GM21381 (cell line): ENCODE results near the gene STYX.

ENCODE experiments used
- ATAC-seq: cut with Tn5 transposase; IDR thresholded peaks from one replicate; pipeline ENCODE4 v1.9.1; 2021; ENCODE audit warnings: mild to moderate bottlenecking, moderate library complexity; ENCODE audit not compliant: unreplicated experiment

STYX gene, protein sequence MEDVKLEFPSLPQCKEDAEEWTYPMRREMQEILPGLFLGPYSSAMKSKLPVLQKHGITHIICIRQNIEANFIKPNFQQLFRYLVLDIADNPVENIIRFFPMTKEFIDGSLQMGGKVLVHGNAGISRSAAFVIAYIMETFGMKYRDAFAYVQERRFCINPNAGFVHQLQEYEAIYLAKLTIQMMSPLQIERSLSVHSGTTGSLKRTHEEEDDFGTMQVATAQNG

DNA sequence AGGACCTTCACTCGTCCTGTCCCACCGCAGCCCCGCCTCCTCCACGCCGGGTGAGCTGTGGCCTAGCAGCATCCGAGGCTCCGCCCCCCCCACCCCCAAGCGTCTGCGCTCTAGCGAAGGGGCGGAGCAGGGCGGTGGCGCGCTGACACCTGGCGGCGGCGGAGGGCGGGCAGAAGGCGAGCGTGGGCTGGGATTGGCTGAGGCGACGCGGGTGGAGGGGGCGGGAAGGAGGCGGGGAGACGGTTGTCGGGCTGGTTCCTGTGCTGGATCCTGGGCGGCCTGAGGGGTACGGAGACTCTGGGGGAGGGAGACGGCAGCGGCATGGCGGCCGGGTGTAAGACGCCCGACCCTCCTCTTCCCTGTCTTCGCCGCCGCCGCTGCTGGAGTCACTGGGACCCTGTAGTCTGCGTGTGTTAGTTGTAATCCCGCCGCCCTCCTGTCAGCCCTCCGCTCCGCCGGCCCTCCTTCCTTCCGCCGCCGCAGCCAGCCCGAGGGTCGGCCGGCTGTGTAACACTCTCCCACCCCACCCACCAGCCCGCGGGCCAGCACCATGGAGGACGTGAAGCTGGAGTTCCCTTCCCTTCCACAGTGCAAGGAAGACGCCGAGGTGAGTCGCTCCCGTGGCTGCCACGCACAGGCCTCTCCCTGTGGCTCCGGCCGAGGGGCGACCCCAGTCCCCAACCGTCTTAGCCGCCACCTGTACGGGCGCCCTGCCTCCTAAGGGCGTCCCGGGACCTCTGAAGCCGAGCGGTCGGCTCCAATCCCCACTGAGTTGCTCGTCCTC is at the start of gene STYX:
Gene STYX, plus strand, starts transcription at position 242 of the 784 bp plus-strand sequence. Its CDS starts 309 bp downstream, at position 551.
- peak; percentile 91 for ATAC-seq

DNA sequence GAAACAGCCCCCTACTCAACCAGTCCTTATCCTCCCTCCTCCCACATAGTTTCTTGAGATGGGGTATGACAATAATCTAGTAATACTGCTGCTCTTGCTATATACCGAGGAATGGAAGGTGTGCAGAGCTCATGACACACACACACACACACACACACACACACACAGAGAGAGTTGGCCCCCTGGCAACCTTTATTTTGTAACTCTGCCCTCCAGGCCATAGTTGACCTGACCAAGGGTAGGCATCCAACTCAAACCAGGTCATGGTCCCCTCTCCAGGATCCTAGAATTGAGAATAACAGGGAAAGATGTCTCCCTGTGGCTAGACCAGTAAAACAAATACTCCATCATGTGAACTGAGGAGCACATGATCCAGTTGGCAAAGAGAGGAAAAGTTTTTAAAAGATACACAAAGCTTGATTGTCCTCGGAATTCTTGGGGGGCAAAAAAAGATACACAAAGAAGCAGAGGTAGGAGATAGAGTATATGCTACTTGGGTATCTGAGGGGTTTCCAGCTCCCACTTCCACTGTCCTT is 45.9 kb upstream of the STYX start:
- ATAC-seq = no peak

DNA sequence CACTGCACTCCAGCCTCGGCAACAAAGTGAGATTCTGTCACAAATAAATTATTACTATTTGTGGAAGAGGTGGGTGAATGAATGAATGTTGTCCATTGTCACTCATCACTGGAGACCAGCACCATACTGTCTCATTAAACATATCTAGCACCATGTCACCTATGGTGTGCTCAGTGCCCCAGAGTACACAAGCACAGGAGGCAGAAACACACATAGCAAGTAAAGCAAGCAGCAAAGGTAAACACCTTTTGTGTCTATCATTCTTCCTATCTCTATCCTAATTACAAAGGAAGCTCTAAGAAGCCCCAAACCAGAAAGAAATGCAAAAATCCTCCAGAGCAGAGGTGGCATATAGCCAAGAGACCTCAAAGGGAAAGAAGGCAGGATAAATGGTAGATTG is 43.8 kb upstream of the STYX start:
- ATAC-seq = no peak

DNA sequence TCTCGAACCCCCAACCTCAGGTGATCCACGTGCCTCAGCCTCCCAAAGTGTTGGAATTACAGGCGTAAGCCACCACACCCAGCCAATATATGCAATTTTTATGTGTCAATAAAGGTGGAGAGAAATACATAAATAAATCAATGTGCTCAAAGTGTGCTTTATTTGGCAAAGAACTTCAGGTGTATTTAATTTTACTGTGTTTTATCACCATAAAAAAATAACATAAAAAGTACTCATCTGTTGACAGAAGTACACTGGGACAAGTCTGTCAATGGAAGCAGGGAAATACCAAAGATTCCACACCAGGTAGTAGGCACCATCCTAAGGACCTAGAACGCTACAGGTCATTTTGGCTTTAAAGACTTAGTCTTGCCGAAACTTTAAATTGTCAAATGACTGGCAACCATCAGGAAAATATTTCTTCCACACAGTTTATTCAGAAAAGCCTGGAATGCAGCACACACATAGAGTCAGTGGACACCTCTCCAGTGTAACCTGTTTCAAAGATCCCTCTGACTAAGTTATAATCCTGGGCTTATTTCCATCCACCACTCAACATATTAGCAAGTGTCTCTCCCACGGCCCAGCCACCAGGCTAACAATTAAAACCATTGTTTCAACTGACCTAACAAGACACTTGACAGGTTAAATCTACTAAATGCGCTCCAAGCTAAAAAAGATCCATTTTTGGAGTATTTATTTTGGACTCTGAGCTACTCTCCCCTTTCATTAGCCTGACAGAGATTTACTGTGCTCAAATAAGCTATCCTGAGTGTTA is 38.8 kb upstream of the STYX start:
- no peak for ATAC-seq

DNA sequence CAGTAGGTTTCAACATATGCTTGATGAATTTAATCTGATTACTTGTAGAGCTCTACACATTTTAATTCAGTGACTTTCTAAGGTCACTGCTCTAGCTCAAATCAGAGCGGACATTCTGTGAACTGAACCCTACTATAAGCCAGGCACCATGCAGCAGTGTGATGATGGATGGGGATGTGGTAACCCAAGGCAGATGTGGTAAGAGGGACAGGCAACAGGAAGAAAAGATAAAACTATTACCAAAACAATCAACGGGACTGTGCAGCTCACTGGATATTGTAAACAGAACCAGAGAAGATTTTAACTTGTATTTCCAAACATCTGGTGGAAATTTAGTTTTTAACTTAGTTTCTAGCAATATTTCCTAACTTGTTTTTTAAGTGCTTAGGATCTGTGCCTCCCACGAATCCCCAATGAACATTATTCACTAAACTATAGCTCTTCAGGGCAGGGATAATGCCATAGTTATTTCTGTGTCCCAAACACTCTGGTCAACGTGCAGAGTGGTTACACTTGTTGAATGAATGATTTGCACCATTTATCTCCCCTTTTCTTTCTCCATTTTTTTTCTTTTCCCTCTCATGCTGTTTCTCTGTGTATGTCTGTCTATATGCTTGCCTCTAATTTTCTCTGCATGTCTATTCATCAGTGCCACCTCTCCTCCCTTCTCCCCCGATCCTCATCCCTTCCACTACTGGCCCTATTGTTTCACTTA is 37.6 kb upstream of the STYX start:
- no peak for ATAC-seq

DNA sequence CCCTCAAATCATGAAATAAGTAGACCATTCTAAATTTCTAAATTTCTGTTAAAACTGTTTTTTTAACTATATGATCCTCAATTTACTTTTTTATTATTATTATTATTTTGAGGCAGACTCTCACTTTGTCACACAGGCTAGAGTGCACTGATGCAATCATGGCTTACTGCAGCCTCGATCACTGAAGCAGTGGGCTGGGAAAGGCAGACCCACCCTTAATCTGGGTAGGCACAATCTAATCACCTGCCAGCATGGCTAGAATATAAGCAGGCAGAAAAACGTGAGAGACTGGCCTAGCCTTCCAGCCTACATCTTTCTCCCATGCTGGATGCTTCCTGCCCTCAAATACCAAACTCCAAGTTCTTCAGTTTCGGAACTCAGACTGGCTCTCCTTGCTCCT is 36.9 kb upstream of the STYX start:
- no peak for ATAC-seq

DNA sequence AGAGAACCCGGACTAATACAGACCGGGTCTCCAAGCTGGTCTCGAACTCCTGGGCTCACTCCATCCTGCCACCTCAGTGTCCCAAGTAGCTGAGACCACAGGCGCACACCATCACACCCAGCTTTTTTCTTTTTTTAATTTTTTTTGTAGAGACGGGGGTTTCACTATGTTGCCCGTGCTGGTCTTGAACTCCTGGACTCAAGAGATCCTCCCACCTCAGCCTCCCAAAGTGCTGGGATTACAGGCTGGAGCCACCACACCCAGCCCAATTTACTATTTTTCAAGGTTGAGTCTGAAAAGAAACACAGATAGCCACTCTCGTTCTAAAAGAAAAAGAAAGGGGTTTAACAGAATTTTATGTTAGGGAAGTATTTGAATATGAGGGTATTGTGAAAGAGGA is 36.4 kb upstream of the STYX start:
- ATAC-seq = no peak

DNA sequence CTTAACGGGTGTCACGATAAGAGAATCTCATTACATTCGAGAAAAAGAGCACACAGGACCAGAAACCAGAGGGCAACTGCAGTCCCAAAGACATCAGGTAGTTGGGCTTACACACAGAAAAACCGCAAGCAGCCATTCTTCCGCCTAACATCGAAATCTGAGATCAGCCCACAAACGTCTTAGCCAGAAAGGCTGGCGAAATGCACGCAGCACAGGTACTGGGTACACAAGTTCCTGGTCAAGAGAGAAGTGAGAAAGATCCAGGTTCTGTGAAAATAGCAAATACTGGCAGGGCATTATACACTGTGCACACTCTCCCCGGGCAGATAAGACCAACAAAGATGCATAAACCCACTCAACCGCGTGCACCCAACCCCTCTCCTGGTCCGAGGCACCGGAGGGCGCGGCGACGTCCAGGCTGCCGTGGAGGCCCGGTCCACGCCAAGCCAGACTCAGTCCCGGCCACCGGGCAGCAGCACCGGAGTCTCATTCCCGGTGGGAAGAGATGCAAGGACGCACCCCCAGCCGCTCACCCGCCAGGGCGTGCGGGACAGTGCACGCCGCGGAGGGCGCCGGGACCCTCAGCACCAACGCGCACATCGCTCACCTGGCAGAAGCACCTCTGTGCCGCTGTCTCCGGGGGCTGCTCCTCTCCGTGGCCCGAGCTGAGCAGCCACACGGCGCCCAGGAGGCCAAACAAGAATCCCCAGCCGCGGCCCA is 35.0 kb upstream of the STYX start:
- ATAC-seq = peak; percentile 49

DNA sequence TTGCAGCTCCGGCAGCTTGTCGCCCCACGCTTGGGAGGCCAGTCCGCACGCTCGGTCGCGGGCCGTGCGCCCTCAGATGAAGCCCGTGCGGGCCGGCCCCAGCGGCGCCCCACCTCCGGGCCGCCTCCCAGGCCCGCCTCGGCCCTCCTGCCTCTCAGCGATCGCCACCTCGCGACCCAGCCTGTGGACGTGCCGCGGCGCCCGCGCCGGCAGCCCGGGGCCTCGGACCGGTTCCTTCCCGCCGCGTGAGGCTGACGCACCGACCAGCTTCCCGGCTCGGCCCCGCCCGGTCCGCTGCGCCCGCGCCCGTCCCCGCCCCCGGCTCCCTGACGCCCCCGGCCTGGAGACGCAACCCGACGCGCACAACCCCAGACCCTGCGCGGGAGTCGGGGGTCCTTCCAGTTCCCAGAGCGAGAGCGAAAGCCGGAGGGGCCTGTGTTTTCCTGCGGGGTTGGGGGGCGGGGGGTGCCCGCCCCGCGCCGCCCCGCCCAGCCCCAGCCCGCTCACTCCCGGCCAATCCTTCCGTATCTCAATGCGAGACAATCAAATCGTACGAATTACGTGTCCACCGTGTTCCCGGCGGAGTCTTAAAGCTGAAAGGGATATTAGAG is 34.4 kb upstream of the STYX start, which contains the start of gene ERO1A:
Gene ERO1A, minus strand, starts transcription at position 78 of the 611 bp plus-strand sequence. Its CDS starts 77 bp downstream, at position 1.
- peak; percentile 63 for ATAC-seq

DNA sequence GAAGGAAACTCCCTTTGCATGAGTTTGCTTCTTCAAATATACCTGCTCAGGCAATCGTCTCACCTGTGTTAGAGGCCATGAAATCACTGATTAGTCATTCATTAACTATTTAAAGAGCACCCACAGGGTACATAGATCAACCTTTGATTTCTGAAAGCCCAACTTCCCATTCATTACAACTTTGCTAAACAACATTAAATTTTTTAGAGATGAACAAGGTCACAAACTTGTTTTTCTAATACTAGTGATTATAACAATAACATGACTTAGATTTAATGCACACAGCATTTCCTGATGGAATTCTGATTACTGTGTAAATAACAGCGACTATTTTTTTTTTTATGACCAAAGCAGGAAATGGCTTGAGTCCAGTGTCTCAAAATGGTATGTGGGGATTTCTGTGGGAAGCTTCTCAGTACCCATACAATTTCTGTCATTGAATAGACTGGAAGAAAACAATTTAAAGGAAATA is 29.2 kb upstream of the STYX start:
- ATAC-seq = no peak

DNA sequence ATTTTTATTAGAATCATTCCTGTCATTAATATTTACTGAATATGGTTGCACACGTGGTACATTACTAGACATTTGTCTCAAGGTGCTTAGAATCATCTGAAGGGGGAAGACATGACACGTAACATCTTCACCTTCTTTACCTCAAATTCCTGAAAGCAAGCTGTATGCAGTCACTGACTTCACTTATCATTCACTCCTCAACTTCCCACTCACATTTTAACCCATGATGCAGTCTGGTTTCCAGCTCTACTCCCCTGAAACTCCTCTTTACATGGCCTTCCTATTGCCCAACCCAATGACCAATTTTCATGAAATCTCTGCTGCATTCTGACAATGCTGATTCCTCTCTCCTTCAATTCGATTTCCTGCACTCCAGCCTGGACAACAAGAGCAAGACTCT is 28.7 kb upstream of the STYX start:
- ATAC-seq = no peak

DNA sequence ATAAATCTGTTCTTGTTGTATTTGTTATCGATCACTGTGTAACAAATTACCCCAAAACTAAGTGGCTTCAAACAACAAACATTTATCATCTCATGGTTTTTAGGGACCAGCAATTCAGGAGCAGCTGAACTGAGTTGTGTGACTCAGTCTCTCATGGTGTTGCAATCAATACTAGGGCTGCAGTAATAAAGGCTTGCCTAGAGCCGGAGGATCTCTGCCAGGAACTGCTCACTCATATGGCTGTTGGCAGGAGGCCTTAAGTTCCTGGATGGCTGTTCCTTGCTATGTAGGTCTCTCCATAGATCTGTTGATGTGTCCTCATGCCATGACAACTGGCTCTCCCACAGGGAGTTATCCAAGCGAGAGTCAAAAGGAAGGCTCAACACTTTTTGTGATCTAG is 26.7 kb upstream of the STYX start:
- ATAC-seq = no peak

DNA sequence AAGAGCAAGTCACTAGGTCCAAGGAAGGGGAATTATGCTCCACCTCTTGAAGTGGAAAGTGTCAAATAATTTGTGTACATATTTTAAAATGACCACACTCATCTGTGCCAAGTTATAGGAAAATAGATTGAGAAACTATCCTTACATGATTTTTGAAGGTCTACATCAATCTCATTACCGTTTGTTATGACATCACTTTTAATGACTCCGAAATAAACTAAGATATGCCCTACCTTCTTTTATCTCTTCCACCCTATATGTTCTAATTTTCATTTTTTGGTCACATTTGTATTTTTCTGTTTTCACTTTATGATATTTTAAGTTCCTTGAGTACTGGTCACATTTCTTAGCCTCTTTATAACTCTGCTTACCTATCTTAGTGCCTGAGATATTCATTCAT is 26.3 kb upstream of the STYX start:
- ATAC-seq = no peak

DNA sequence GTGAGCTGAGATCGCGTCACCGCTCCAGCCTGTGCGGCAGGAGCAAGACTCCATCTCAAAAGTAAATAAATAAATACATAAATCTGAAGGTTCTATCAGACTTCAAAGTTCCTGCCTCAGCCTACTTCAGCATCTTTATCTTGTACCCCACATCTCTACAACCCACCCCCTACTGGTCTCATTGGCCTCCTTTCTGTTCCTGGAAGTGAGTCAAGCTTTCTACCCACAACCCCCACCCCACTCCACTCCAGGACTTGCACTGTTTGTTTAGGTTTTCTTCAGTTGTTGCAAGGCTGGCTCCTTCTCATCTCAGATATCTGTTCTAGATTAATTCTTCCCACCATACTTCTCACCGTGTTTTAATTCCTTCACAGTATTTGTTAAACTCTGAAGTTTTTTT is 23.7 kb upstream of the STYX start:
- no peak for ATAC-seq

DNA sequence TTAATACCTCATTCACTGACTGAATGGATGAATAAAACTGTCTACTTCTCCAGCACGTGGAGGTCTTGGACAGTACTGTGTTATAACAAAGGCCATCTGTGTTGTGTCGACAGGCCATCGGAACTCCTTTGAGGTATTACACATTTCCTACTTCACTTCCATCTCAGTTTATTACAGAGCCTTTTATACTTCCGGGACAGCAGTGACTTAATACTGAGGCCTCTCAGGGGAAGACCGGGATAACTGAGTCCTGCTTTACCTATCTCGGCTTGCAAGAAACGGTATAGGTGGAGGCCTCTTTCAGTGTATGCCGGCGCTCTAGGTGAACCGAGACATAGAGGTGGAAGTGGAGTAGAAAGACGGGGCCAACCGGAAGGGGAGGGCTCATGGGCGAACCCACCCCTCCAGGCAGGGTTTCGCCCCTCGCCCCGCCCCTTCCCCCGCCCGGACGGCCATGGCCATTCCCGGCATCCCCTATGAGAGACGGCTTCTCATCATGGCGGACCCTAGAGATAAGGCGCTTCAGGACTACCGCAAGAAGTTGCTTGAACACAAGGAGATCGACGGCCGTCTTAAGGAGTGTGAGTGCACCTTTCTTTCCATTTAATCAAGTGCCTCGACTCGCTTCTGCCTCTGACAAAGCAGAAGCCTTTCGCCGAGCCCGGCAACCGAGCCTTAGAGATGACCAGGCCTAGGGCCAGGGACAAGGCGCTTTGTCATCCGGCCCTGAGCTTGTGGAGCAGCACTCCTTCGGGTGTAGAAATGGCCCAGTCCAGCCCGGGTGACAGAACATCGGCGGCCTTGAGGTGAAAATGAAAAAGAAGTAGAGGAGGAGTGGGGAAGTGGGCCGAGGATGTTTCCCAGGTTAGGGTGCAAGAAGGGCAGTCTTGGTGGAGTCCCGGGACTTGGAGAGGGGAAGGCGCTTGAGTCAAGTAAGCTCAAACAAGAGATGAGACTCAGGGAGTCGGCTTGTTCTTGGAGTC is 23.0 kb upstream of the STYX start, which contains the start of gene PSMC6:
Gene PSMC6, plus strand, starts transcription at position 477 of the 983 bp plus-strand sequence. Its CDS starts 20 bp downstream, at position 497.
- peak; percentile 98 for ATAC-seq

DNA sequence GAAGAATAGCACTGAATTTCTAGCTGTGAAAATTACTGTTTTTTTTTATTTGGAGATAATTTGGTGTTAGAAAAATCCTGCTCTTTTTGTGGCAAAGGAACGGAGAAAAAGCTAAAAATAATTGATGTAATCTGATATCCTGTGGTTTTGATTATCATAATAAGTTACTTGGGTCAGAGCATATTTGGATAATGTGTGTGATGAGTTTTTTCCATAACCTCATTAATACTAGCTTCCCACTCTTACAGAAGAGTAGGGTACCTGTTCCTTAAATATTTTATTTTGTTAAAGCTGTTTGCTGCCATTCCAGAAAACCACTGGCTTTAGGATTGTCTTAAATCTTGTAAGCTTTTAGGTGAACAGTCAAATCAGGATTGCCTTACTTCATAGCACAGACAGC is 18.3 kb upstream of the STYX start:
- ATAC-seq = no peak

DNA sequence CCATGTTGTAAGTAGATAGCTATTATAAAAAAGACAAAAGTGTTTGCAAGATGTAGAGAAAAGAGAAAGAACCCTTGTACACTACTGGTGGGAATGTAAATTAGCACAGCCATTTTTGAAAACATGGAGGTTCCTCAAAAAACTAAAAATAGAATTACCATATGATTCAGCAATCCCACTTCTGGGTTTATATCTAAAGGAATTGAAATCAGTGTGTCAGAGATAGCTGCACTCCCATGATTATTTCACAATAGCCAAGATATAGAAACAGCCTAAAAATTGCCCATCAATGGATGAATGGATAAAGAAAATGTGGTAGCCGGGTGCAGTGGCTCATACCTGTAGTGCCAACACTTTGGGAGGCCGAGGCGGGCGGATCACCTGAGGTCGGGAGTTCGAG is 13.8 kb upstream of the STYX start:
- ATAC-seq = no peak
